SK-N-MC (cell line): ENCODE data around the gene ANO2.
"Not testable (repeated sequence)": the region's sequence is repeated elsewhere in the genome, so short reads cannot be mapped to it uniquely, and the experiment has no call there.

ENCODE experiments used
- EZH2 ChIP-seq: fragments of 200-600 bp; sonication (generic); IDR thresholded peaks from one replicate; pipeline ENCODE4 v1.6.1; 2017; ENCODE audit warnings: antibody characterized with exemption
- FOXP2 ChIP-seq: optimal IDR thresholded peaks from 2 replicates; pipeline ENCODE3; 2011; ENCODE audit warnings: mild to moderate bottlenecking, moderate library complexity; ENCODE audit not compliant: insufficient read depth; ENCODE audit errors: extremely low read length, control extremely low read depth
- POLR2AphosphoS5 ChIP-seq: IDR thresholded peaks from 2 replicates; pipeline ENCODE4 v1.6.1; 2012; ENCODE audit warnings: mild to moderate bottlenecking, low read depth, low read length, borderline replicate concordance

DNA sequence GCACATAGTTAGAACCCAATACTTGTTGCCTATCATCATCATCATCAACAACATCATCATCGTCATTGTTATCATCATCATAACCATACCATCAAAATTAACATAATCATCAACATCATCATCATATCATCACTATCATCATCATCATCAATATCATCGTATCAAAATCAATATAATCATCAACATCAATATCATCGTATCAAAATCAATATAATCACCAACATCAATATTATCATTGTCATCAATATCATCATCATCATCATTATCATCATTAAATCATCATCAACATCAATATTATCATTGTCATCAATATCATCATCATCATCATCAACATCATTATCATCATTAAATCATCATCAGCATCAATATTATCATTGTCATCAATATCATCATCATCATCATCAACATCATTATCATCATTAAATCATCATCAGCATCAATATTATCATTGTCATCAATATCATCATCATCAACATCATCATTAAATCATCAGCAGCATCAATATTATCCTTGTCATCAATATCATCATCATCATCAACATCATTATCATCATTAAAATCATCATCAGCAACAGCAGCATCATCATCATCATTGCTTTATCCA is 286.6 kb downstream of the ANO2 start:
- TF ChIP-seq EZH2, POLR2AphosphoS5, FOXP2: not testable (repeated sequence)
